Brain pericyte (primary cell): Measurements from ENCODE around the gene TCAF1.
"Not testable (repeated sequence)": the region's sequence is repeated elsewhere in the genome, so short reads cannot be mapped to it uniquely, and the experiment has no call there.

Source experiments
- DNase-seq: peaks from one replicate; pipeline ENCODE4 v3.0.0-alpha.2; 2012; ENCODE audit warnings: low read depth, low spot score

Gene TCAF1

GRCh38 chr7:143857994-143858393, 44.0 kb downstream of the TCAF1 start:
- not testable (repeated sequence) for DNase-seq

GRCh38 chr7:143855443-143855842, 46.5 kb downstream of the TCAF1 start:
- DNase-seq: not testable (repeated sequence)

- no peak for DNase-seq
These were observed 51.3 kb downstream of the TCAF1 start for GRCh38 chr7:143850682-143851081.

- no peak for DNase-seq
These were observed 52.0 kb downstream of the TCAF1 start for GRCh38 chr7:143849785-143850479.

GRCh38 chr7:143848192-143848591, 53.8 kb downstream of the TCAF1 start:
- DNase-seq: no peak

GRCh38 chr7:143846692-143847091, 55.3 kb downstream of the TCAF1 start:
- DNase-seq: no peak

- not testable (repeated sequence) for DNase-seq
These were observed 60.3 kb downstream of the TCAF1 start for GRCh38 chr7:143841696-143842095.

GRCh38 chr7:143840062-143840461, 61.9 kb downstream of the TCAF1 start:
- not testable (repeated sequence) for DNase-seq

GRCh38 chr7:143837223-143837622, 64.8 kb downstream of the TCAF1 start:
- not testable (repeated sequence) for DNase-seq

GRCh38 chr7:143836622-143837021, 65.4 kb downstream of the TCAF1 start:
- DNase-seq: not testable (repeated sequence)

GRCh38 chr7:143836088-143836487, 65.9 kb downstream of the TCAF1 start:
- not testable (repeated sequence) for DNase-seq

- not testable (repeated sequence) for DNase-seq
These were observed 75.4 kb downstream of the TCAF1 start for GRCh38 chr7:143826578-143826977.

- DNase-seq: not testable (repeated sequence)
These were observed 77.5 kb downstream of the TCAF1 start for GRCh38 chr7:143824295-143825135.

GRCh38 chr7:143823634-143824294, 78.2 kb downstream of the TCAF1 start:
- not testable (repeated sequence) for DNase-seq

- DNase-seq: not testable (repeated sequence)
These were observed 80.3 kb downstream of the TCAF1 start for GRCh38 chr7:143821392-143822277.

GRCh38 chr7:143817873-143818272, 84.1 kb downstream of the TCAF1 start:
- DNase-seq: not testable (repeated sequence)

GRCh38 chr7:143816471-143817133, 85.4 kb downstream of the TCAF1 start:
- not testable (repeated sequence) for DNase-seq

- DNase-seq: not testable (repeated sequence)
These were observed 91.3 kb downstream of the TCAF1 start for GRCh38 chr7:143810639-143811038.

- not testable (repeated sequence) for DNase-seq
These were observed 95.3 kb downstream of the TCAF1 start for GRCh38 chr7:143806664-143807071.
